HEK293T (cell line): ENCODE results near the gene DDAH1.

Experiments
- BHLHE40 ChIP-seq: fragments of 450-650 bp; IDR thresholded peaks from 2 replicates; pipeline ENCODE4 v1.6.1; 2016; ENCODE audit warnings: mild to moderate bottlenecking, moderate library complexity, borderline replicate concordance
- CTBP1 ChIP-seq: fragments of 450-650 bp; IDR thresholded peaks from 2 replicates; pipeline ENCODE4 v1.6.1; 2016; ENCODE audit warnings: borderline replicate concordance
- ELF4 ChIP-seq: fragments of 450-650 bp; IDR thresholded peaks from 2 replicates; pipeline ENCODE4 v1.6.1; 2017; ENCODE audit warnings: antibody characterized with exemption
- FOXA1 ChIP-seq: fragments of 450-650 bp; IDR thresholded peaks from 2 replicates; pipeline ENCODE4 v1.6.1; 2016; ENCODE audit warnings: mild to moderate bottlenecking
- FOXK2 ChIP-seq: fragments of 450-650 bp; IDR thresholded peaks from 2 replicates; pipeline ENCODE4 v1.6.1; 2016; ENCODE audit warnings: mild to moderate bottlenecking
- FOXM1 ChIP-seq: fragments of 450-650 bp; IDR thresholded peaks from 2 replicates; pipeline ENCODE4 v1.6.1; 2017; ENCODE audit warnings: mild to moderate bottlenecking, borderline replicate concordance
- HDGF ChIP-seq: fragments of 450-650 bp; IDR thresholded peaks from 2 replicates; pipeline ENCODE4 v1.6.1; 2017; ENCODE audit warnings: antibody characterized with exemption, borderline replicate concordance
- LEF1 ChIP-seq: fragments of 450-650 bp; IDR thresholded peaks from 2 replicates; pipeline ENCODE4 v1.6.1; 2017; ENCODE audit warnings: mild to moderate bottlenecking, borderline replicate concordance
- NFRKB ChIP-seq: fragments of 450-650 bp; IDR thresholded peaks from 2 replicates; pipeline ENCODE4 v1.6.1; 2016; ENCODE audit warnings: mild to moderate bottlenecking, moderate library complexity
- PKNOX1 ChIP-seq: fragments of 450-650 bp; IDR thresholded peaks from 2 replicates; pipeline ENCODE4 v1.6.1; 2016
- SP1 ChIP-seq: fragments of 450-650 bp; IDR thresholded peaks from 2 replicates; pipeline ENCODE4 v1.6.1; 2017
- SUZ12 ChIP-seq: fragments of 450-650 bp; IDR thresholded peaks from 2 replicates; pipeline ENCODE4 v1.6.1; 2016; ENCODE audit warnings: mild to moderate bottlenecking
- TARDBP ChIP-seq: fragments of 450-650 bp; IDR thresholded peaks from 2 replicates; pipeline ENCODE4 v1.6.1; 2016
- ZNF384 ChIP-seq: fragments of 450-650 bp; IDR thresholded peaks from 2 replicates; pipeline ENCODE4 v1.6.1; 2016

GRCh38 chr1:85279458-85280080 lies 185.4 kb downstream of the DDAH1 start:
- no peak for TF ChIP-seq ELF4
- TF ChIP-seq FOXA1 = no peak
- no peak for TF ChIP-seq TARDBP
- no peak for TF ChIP-seq NFRKB
- TF ChIP-seq SP1 = no peak
- TF ChIP-seq CTBP1 = no peak
- TF ChIP-seq FOXM1 = no peak
- no peak for TF ChIP-seq ZNF384
- no peak for TF ChIP-seq LEF1
- no peak for TF ChIP-seq BHLHE40
- TF ChIP-seq SUZ12 = no peak
- TF ChIP-seq PKNOX1 = no peak
- TF ChIP-seq HDGF = no peak
- TF ChIP-seq FOXK2 = no peak
